HG03442 (cell line): ENCODE measurements around the gene CDHR3.
A peak's percentile ranks its signal among the peaks of the same experiment; 100 is the strongest.

Source experiments
- ATAC-seq: cut with Tn5 transposase; IDR thresholded peaks from one replicate; pipeline ENCODE4 v1.9.1; 2021; ENCODE audit warnings: mild to moderate bottlenecking, moderate library complexity; ENCODE audit not compliant: unreplicated experiment

CDHR3 gene

DNA sequence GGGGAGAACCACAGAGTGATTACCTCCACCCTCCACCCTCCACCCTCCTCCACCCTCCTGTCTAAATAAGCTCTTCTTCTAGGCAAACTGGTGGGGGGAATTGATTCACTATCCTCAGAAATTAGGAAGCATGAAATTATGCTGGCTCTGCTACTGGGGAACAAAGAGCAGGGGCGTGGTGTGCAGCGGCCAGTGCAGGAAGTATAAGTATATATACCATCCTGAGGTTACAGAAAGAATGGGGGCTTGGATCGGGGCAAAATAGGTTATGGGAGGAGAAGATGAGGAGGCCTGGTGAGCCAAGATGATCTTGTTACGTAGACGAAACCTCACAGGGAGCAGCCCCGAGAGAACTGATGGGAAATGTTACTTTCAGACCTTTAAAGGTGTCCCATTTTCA lies 100.0 kb downstream of the CDHR3 start:
- ATAC-seq: no peak

DNA sequence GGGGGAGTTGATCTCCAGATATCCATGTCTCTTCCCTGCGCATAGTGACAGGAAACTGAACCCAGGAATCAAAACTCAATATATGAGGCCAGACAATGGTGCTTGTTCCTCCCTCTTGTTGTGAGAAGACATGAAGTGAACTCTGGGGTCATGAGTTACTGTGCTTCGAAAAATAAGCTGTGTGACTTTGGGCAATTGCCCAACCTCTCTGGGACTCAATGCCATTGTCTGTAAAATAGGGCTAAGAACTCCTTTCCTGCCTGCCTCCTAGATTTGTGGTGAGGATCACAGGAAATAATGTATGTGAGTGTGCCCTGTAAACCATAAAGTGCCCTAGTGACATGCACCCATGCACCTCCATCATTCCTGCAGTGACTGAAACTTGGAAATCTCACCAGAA lies 100.6 kb downstream of the CDHR3 start:
- no peak for ATAC-seq

DNA sequence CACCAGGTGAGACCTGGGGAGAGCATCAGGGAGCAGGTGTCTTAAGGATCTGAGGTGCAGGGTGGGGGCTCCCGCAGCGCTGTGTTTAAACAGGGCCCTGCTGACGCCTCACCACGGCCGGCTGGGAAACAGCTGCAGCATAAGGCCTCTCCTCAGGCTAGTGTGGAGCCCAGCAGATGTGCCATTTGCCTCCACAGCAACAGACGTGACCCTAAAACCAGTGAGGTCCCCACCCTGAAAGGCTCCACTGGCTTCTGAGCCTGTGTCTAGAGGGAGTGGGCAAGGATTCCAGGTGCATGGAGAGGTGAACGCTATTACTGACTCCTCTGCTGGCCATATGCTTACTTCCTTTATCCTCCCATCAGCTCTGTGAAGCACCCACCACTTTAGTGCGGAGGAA lies 101.3 kb downstream of the CDHR3 start:
- ATAC-seq: no peak

- ATAC-seq: no peak
Observed at GRCh38 chr7:106064771-106065574, 101.9 kb downstream of the CDHR3 start.

DNA sequence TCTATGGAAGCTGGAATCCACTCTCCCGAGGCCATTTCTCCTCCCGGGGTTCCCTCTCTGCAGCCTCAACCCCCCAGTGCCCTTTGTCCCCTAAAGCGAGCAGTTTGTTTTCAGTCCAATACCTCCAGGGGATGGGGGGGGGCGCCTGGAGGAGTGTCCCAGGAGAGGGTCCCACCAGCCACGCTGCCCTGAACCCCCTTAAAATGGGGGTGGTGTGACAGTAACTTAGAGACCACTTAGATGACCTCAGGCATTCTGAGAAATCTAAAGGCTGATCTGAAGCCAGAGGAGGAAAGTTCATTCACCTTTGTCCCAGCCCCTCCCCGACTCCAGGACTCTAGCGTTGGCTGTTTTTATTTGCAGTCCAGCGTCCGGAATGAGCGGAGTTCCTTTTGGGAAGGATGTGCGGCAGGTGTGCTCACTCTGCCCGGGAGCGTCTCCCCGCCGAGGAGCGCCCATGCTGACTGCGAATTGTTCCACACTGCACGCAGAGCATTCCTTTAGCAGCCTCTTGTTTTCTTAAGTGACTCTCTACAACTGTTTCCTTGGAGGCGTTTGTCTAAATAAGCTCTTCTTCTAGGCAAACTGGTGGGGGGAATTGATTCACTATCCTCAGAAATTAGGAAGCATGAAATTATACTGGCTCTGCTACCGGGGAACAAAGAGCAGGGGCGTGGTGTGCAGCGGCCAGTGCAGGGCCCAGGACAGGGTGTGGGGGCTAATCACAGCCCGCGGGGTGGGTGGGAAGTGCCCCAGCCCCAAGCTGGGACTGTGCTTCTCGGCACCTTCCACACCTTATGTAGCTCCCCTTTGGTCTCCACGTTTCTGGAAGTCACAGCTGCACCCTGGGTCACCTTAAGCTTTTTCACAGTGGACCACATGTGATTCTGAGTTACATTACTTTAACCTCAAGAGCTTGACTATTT lies 102.8 kb downstream of the CDHR3 start:
- ATAC-seq: no peak

DNA sequence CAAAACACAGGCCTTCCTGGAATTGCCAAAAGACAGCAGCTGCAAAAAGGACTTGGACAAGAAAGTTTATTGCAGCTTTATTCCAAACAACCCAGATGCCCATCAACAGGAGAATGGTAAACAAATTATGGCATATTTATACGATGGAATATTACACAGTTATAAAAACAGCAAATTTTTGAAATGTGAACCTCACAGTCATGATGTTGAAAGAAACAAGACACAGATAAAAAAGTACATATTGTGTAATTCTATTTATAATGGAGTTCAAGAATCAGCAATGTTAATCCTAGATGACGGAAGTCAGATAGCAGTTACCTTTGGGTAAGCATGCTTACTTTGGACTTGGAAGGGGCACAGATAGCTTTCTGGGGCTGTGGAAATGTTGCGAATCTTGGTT lies 104.6 kb downstream of the CDHR3 start:
- ATAC-seq: no peak

DNA sequence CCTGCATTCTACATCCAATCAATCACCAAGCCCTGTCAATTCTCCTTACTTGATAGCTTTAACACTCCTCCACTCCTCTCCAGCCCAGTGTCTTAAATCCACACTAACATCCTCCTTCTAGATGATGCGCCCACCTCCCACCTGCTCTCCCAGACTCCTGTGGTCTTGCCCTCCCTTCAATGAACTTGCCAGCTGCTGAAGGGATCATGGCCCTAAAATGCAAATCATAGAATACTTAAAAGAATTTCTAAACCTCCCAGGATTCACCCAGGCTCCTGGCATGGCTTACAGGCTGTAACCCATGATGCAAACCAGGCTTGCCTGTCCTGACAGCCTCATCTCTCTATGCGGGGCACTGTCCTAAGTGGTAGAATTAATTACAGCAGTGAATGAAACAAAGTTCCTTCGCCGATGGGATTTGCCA lies 105.5 kb downstream of the CDHR3 start:
- ATAC-seq: no peak

- no peak for ATAC-seq
Observed at GRCh38 chr7:106068986-106069385, 105.9 kb downstream of the CDHR3 start.

DNA sequence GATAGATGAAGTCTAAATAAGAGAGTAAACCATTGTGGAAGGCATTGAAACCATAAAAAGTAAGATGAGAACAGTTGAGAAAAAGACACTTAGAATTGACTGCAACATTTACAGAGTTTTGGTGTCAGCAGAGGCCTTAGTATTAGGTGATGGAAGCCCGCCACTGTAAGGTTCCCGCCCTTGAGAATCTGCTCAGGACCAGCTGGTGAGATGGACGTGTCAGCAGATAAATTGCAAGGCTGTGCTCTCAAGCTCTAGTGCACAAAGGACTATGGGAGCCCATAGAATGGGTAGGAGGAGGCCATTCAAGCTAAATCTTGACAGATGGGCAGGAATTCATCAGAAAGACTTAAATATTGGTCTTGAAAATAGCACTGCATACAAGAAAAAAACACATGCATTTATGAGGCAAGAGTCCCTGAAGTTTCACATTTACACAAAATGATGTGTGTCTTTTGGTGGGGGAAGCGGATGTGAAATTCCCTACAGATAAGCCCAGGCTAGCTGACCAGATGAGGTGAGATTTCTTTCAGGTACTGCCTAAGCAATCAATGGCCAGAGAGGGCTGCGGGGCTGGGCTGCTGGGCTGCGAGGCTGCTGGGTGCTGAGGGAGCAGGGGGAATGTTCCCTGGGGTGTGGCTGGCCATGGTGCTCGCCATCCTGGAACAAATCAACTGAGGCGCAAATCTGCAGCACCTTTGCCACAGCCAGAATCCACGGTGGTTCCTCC lies 106.6 kb downstream of the CDHR3 start:
- ATAC-seq: no peak

DNA sequence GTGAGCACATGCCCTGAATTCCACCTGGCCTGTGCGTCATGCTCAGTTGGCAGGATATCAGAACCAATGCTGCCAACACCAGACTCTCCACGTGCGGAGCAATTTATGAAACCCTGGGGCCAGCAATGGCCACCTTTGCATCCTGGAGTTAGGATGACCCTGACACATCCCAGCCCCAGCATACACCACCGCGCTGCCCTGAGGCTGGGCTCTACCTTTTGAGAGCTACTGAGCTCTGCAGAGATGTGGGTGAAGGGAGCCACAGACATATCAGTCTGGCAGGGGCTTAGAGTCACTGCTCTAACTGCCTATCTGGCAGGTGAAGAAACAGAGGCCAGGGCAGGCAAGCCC lies 107.1 kb downstream of the CDHR3 start:
- no peak for ATAC-seq

- no peak for ATAC-seq
Observed at GRCh38 chr7:106070567-106071254, 107.6 kb downstream of the CDHR3 start.

DNA sequence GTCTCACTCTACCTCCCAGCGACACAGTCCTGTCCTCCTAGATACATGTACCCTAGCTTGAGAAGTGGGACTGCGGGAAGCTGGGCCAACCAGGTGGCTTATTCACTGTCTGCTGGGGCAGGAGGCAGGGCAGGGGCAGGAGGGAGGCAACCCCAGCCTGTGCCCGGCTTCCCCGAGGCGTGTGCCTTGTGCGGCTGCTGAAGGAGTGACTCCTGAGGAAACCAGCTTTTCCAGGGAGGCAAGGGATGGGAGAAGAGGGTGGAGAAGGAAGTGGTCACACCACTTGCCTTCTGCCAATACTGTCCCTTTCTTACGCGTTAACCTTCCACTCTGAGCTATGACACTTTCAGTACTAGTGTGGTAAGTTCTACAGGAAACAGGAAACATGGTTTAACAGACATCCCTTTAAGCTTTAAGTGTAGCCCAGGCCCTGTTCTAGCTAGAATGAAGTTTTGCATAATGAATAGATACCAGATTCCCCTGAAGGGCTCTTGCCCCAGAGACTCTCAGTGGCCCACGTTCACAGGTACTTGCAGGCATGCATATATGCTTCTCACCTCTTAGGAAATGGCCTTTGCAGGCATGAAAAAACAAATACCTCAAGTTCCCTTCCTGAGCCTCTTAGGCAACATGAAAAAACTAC lies 108.4 kb downstream of the CDHR3 start:
- ATAC-seq: peak; percentile 93

GRCh38 chr7:106071999-106072714 lies 109.1 kb downstream of the CDHR3 start:
- ATAC-seq: no peak

- ATAC-seq: no peak
Observed at GRCh38 chr7:106072715-106073091, 109.6 kb downstream of the CDHR3 start.

- no peak for ATAC-seq
Observed at GRCh38 chr7:106073701-106074100, 110.6 kb downstream of the CDHR3 start.

DNA sequence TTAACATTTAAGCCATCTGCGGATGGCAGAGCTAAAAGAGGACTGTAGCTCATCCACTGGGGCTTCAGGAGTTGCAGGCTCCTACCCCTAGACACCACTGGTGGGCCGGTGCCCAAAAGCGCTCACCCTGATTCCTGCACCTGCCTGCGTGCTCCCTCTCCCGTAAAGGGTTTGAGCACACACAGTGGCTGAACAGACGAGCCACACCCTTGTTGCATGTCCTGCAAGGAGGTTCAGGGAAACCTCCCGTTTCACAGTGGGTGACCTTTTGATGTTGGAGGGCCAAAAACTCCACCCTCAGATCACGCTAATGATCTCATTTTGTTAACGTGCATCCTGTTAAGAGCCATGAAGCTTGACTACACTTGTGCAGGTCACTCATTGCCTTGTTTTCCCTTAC lies 111.2 kb downstream of the CDHR3 start:
- no peak for ATAC-seq

DNA sequence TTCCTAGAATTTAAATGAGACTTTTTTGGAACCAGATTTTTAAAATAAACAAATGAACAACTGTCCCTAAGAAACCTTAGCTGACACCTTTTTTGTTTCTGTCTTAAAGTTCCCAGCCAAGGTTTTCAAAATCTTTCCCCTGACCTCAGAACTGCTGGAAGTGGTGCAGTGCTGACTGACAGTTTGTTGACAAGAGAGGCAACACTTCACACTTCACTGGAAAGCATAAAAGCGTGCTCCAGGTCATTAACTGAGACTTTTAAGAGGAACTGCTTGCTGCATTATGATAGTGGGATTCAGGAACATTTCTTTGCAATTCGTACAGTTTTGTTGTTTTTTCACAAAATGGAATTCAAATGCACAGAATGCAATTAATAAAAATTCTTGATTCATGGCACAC lies 112.9 kb downstream of the CDHR3 start:
- no peak for ATAC-seq

- no peak for ATAC-seq
Observed at GRCh38 chr7:106076537-106076936, 113.5 kb downstream of the CDHR3 start.

- no peak for ATAC-seq
Observed at GRCh38 chr7:106080300-106080987, 117.4 kb downstream of the CDHR3 start.
